SK-N-SH (cell line): Measurements from ENCODE around the gene POU4F1. TPM values are rescaled to one million over a fixed set of nuclear protein-coding genes. Genes with fewer than 3 reads are reported as not detected.

Source experiments
- CTCF ChIA-PET: fragments of 300-600, 350-600 bp; formaldehyde crosslinking; extraction: SDS; loops from one replicate; lab custom pipeline; 2021; lab: Yijun Ruan, JAX
- POLR2A ChIA-PET: fragments of 350-600 bp; sonication (Branson Sonifier 250); formaldehyde crosslinking; extraction: SDS; loops from one replicate; lab custom pipeline; 2020; ENCODE audit warnings: antibody characterized with exemption, inconsistent platforms; lab: Yijun Ruan, JAX
- DNase-seq: peaks from one replicate; pipeline ENCODE4 v3.0.0; 2012
- H2AFZ ChIP-seq: fragments of 200-600 bp; sonication (generic); 2 replicates; pipeline ENCODE4 v1.8.1; 2016; ENCODE audit warnings: antibody characterized with exemption, mild to moderate bottlenecking, low read depth
- H3F3A ChIP-seq: fragments of 200-600 bp; sonication (generic); replicated peaks from 2 replicates; pipeline ENCODE3; 2016; ENCODE audit warnings: antibody characterized with exemption, mild to moderate bottlenecking; ENCODE audit not compliant: insufficient read depth
- H3K27ac ChIP-seq, 2 experiments: fragments of 200-500 bp in 1 of 2; fragments of 200-600 bp in 1 of 2; sonication (Bioruptor generic) in 1 of 2; sonication (generic), shearing (Covaris generic) in 1 of 2; 2 replicates each; pipeline versions ENCODE4 v1.5.1 to v1.6.1; 2014 to 2016; ENCODE audit warnings: low read depth in 2 of 2, inconsistent platforms in 1 of 2, low read length in 1 of 2, mild to moderate bottlenecking in 1 of 2, mixed read lengths in 1 of 2
- H3K27me3 ChIP-seq: fragments of 200-600 bp; sonication (generic), shearing (Covaris generic); 2 replicates; pipeline ENCODE4 v1.6.1; 2016; ENCODE audit warnings: mixed run types; ENCODE audit not compliant: insufficient read depth
- H3K36me3 ChIP-seq, 2 experiments: fragments of 200-500 bp in 1 of 2; fragments of 200-600 bp in 1 of 2; sonication (Bioruptor generic) in 1 of 2; sonication (generic) in 1 of 2; replicated peaks in 1 of 2; 2 replicates each; pipeline versions ENCODE3 to v1.5.1; 2014 to 2016; ENCODE audit warnings: low read length in 1 of 2, mild to moderate bottlenecking in 1 of 2; ENCODE audit not compliant: insufficient read depth in 2 of 2, control insufficient read depth in 1 of 2
- H3K4me1 ChIP-seq, 2 experiments: fragments of 200-500 bp in 1 of 2; fragments of 200-600 bp in 1 of 2; sonication (Bioruptor generic) in 1 of 2; sonication (generic), shearing (Covaris generic) in 1 of 2; 2 replicates each; pipeline versions ENCODE4 v1.5.1 to v1.6.1; 2014 to 2016; ENCODE audit warnings: low read depth in 1 of 2, low read length in 1 of 2, mixed run types in 1 of 2; ENCODE audit not compliant: insufficient read depth in 2 of 2, control insufficient read depth in 1 of 2
- H3K4me2 ChIP-seq: fragments of 200-600 bp; sonication (generic), shearing (Covaris generic); 2 replicates; pipeline ENCODE4 v1.6.1; 2017; ENCODE audit warnings: mixed run types
- H3K4me3 ChIP-seq, 2 experiments: fragments of 200-500 bp in 1 of 2; fragments of 200-600 bp in 1 of 2; sonication (Bioruptor generic) in 1 of 2; sonication (generic), shearing (Covaris generic) in 1 of 2; 2 replicates each; pipeline versions ENCODE4 v1.5.1 to v1.8.1; 2014 to 2016; ENCODE audit warnings: low read depth in 2 of 2, inconsistent platforms in 1 of 2, low read length in 1 of 2, mild to moderate bottlenecking in 1 of 2, mixed read lengths in 1 of 2, moderate library complexity in 1 of 2
- H3K79me2 ChIP-seq: fragments of 200-600 bp; sonication (generic); 2 replicates; pipeline ENCODE4 v1.8.1; 2017; ENCODE audit warnings: mild to moderate bottlenecking; ENCODE audit not compliant: insufficient read depth
- H3K9ac ChIP-seq: fragments of 200-600 bp; sonication (generic); 2 replicates; pipeline ENCODE4 v1.6.1; 2017; ENCODE audit warnings: mixed run types
- H3K9me2 ChIP-seq: fragments of 200-600 bp; sonication (generic); 2 replicates; pipeline ENCODE4 v1.6.1; 2017; ENCODE audit warnings: mixed run types
- H3K9me3 ChIP-seq: fragments of 200-600 bp; sonication (generic); 2 replicates; pipeline ENCODE4 v1.6.1; 2017; ENCODE audit warnings: mixed run types, mild to moderate bottlenecking, moderate library complexity
- H4K20me1 ChIP-seq: fragments of 200-600 bp; sonication (generic); 2 replicates; pipeline ENCODE4 v1.6.1; 2017; ENCODE audit warnings: mild to moderate bottlenecking, mixed run types; ENCODE audit not compliant: insufficient read depth
- ELF1 ChIP-seq: IDR thresholded peaks from 2 replicates; pipeline ENCODE4 v1.4.0; 2012
- EP300 ChIP-seq, 2 experiments: IDR thresholded peaks; 2 replicates each; pipeline versions ENCODE4 v1.4.0 to v1.6.1; 2012; ENCODE audit warnings: borderline replicate concordance in 1 of 2, low read depth in 1 of 2, low read length in 1 of 2
- FOSL2 ChIP-seq: IDR thresholded peaks from 2 replicates; pipeline ENCODE4 v1.4.0; 2012; ENCODE audit warnings: low read depth, mild to moderate bottlenecking, moderate library complexity, borderline replicate concordance
- FOXJ3 ChIP-seq: sonication (generic); formaldehyde crosslinking; IDR thresholded peaks from 2 replicates; pipeline ENCODE4 v1.5.1; 2020; ENCODE audit warnings: mild to moderate bottlenecking, missing genetic modification reagents
- MEF2A ChIP-seq: IDR thresholded peaks from 2 replicates; pipeline ENCODE4 v1.4.0; 2012; ENCODE audit warnings: low read depth, borderline replicate concordance
- MXI1 ChIP-seq: IDR thresholded peaks from 2 replicates; pipeline ENCODE4 v1.6.1; 2012; ENCODE audit warnings: mild to moderate bottlenecking, low read depth, low read length, improper control_type of control experiment
- RAD21 ChIP-seq: IDR thresholded peaks from 2 replicates; pipeline ENCODE4 v1.6.1; 2012; ENCODE audit warnings: mild to moderate bottlenecking, low read length
- TAF1 ChIP-seq: IDR thresholded peaks from 2 replicates; pipeline ENCODE4 v1.6.1; 2012; ENCODE audit warnings: low read depth, mild to moderate bottlenecking, low read length, moderate library complexity, borderline replicate concordance
- YY1 ChIP-seq: IDR thresholded peaks from 2 replicates; pipeline ENCODE4 v1.4.0; 2012; ENCODE audit warnings: low read depth, mild to moderate bottlenecking
- WGBS: methylation state at CpG from one replicate; pipeline ENCODE4 v1.1.6; 2017; ENCODE audit warnings: low lambda C conversion rate; 5-methylcytosine and 5-hydroxymethylcytosine counted together
- polyA plus RNA-seq, 3 experiments: library from polyadenylated mRNA; depleted of rRNA; stranded (reverse); fragments of >200 nt; gene quantifications; 2 replicates each; pipeline ENCODE4 v1.2.3, GENCODE V29; 2012
- TF ChIP-seq, protein P1 (sequence below): IDR thresholded peaks from 2 replicates; pipeline ENCODE4 v1.6.1; 2012; ENCODE audit warnings: mild to moderate bottlenecking, low read depth, low read length, moderate library complexity
- TF ChIP-seq, protein P2 (sequence below): fragments of 200-600 bp; sonication (generic); IDR thresholded peaks from 2 replicates; pipeline ENCODE4 v1.6.1; 2017; ENCODE audit warnings: antibody characterized with exemption, mild to moderate bottlenecking, moderate library complexity
- TF ChIP-seq, protein P3 (sequence below): IDR thresholded peaks from 2 replicates; pipeline ENCODE4 v1.4.0; 2012; ENCODE audit warnings: low read depth, borderline replicate concordance
- TF ChIP-seq, protein P4 (sequence below): IDR thresholded peaks from 2 replicates; pipeline ENCODE4 v1.4.0; 2012; ENCODE audit warnings: low read depth
- TF ChIP-seq, protein P5 (sequence below): IDR thresholded peaks from 2 replicates; pipeline ENCODE4 v1.4.0; 2012; ENCODE audit warnings: low read depth, borderline replicate concordance

The POU4F1 gene
- polyA plus RNA-seq, 1 of the 3 experiments (the other 2 are of a cell fraction) = not detected

DNA sequence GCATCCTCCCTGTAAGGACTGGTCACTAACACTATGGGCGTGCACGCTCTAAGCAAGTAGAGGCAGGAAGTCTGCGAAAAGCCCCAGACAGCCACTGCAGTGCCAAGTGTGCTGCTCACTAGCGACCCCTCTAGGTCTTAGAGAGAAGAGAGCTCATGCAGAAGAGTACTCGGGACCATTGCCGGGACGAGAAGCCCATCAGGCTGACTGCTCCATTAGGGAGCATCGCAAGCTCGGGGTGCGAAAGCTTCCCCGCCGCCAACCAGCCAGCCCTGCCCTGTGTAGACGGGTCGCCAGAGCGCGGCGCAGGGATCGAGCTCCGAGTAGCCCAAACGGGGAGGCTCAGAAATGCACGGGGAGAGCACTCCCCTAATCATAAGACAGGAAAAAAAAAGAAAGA, 16.6 kb downstream of the POU4F1 start:
- no peaks in the 10 kb centered on the region for H3F3A ChIP-seq
- H3K9me2 ChIP-seq = no peaks in the 10 kb centered on the region
- no peaks in the 10 kb centered on the region for H4K20me1 ChIP-seq
- no peak overlapping the region for H2AFZ ChIP-seq
- peaks cover 8% of the 10 kb centered on the region; the same call in 1 of the 2 replicates for H3K27me3 ChIP-seq
- no peak overlapping the region for H3K27ac ChIP-seq
- ChIA-PET CTCF (interaction anchor here (0.6 to 1.6 kb wide), 4 partner anchors 17 to 346 kb away, joined by 3 to 6 read pairs (median 4); partner anchors contain the start of gene POU4F1), POLR2A (no interaction called here)
- no peaks in the 10 kb centered on the region for H3K36me3 ChIP-seq
- H3K9ac ChIP-seq = no peak overlapping the region
- WGBS = 37% methylated on average over 21 of the region's 21 CpGs
- no peak for DNase-seq
- no peaks in the 10 kb centered on the region for H3K79me2 ChIP-seq
- no peaks in the 10 kb centered on the region for H3K9me3 ChIP-seq
- TF ChIP-seq RAD21 = peak; percentile 26
- TF ChIP-seq, protein P1, sequence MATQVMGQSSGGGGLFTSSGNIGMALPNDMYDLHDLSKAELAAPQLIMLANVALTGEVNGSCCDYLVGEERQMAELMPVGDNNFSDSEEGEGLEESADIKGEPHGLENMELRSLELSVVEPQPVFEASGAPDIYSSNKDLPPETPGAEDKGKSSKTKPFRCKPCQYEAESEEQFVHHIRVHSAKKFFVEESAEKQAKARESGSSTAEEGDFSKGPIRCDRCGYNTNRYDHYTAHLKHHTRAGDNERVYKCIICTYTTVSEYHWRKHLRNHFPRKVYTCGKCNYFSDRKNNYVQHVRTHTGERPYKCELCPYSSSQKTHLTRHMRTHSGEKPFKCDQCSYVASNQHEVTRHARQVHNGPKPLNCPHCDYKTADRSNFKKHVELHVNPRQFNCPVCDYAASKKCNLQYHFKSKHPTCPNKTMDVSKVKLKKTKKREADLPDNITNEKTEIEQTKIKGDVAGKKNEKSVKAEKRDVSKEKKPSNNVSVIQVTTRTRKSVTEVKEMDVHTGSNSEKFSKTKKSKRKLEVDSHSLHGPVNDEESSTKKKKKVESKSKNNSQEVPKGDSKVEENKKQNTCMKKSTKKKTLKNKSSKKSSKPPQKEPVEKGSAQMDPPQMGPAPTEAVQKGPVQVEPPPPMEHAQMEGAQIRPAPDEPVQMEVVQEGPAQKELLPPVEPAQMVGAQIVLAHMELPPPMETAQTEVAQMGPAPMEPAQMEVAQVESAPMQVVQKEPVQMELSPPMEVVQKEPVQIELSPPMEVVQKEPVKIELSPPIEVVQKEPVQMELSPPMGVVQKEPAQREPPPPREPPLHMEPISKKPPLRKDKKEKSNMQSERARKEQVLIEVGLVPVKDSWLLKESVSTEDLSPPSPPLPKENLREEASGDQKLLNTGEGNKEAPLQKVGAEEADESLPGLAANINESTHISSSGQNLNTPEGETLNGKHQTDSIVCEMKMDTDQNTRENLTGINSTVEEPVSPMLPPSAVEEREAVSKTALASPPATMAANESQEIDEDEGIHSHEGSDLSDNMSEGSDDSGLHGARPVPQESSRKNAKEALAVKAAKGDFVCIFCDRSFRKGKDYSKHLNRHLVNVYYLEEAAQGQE = no peak
- no peak for TF ChIP-seq TAF1
- TF ChIP-seq, protein P2, sequence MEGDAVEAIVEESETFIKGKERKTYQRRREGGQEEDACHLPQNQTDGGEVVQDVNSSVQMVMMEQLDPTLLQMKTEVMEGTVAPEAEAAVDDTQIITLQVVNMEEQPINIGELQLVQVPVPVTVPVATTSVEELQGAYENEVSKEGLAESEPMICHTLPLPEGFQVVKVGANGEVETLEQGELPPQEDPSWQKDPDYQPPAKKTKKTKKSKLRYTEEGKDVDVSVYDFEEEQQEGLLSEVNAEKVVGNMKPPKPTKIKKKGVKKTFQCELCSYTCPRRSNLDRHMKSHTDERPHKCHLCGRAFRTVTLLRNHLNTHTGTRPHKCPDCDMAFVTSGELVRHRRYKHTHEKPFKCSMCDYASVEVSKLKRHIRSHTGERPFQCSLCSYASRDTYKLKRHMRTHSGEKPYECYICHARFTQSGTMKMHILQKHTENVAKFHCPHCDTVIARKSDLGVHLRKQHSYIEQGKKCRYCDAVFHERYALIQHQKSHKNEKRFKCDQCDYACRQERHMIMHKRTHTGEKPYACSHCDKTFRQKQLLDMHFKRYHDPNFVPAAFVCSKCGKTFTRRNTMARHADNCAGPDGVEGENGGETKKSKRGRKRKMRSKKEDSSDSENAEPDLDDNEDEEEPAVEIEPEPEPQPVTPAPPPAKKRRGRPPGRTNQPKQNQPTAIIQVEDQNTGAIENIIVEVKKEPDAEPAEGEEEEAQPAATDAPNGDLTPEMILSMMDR = peak; percentile 44
- TF ChIP-seq MXI1 = no peak
- TF ChIP-seq, protein P3, sequence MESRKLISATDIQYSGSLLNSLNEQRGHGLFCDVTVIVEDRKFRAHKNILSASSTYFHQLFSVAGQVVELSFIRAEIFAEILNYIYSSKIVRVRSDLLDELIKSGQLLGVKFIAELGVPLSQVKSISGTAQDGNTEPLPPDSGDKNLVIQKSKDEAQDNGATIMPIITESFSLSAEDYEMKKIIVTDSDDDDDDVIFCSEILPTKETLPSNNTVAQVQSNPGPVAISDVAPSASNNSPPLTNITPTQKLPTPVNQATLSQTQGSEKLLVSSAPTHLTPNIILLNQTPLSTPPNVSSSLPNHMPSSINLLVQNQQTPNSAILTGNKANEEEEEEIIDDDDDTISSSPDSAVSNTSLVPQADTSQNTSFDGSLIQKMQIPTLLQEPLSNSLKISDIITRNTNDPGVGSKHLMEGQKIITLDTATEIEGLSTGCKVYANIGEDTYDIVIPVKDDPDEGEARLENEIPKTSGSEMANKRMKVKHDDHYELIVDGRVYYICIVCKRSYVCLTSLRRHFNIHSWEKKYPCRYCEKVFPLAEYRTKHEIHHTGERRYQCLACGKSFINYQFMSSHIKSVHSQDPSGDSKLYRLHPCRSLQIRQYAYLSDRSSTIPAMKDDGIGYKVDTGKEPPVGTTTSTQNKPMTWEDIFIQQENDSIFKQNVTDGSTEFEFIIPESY = no peak
- H3K4me3 ChIP-seq = no peak overlapping the region; a peak in 1 of 4 replicates
- no peak overlapping the region for H3K4me2 ChIP-seq
- H3K4me1 ChIP-seq = no peaks in the 10 kb centered on the region

DNA sequence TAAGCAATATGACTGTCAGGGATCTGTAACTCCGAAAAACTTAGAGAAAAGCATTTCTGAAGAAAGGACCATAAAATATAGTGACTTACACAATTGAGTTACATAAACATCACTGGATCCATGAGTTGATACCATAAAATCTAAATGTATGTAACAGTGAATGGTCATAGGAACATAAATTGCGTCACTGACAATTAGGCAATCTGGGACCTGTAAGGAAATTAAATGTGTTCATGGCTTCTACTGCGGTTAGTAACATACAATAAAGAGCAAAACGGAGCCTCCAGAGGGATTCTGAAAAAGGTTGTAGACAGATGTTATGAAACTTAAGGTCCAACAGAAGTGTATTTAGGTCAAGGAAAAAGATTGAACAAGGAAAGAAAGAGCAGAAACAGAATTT, 27.1 kb downstream of the POU4F1 start:
- CTCF ChIA-PET = no interaction called here
- WGBS = 41% methylated on average over 4 of the region's 4 CpGs
- TF ChIP-seq EP300 (IDR thresholded peaks at IDR 0.05; ENCODE audit: borderline replicate concordance in 1 of 2, low read depth in 1 of 2, low read length in 1 of 2) (no peak), MEF2A (no peak), YY1 (no peak), FOSL2 (no peak), RAD21 (no peak), MXI1 (no peak), FOXJ3 (CRISPR knock-in tag) (no peak), ELF1 (no peak)
- TF ChIP-seq, protein P1 = no peak
- TF ChIP-seq, protein P4, sequence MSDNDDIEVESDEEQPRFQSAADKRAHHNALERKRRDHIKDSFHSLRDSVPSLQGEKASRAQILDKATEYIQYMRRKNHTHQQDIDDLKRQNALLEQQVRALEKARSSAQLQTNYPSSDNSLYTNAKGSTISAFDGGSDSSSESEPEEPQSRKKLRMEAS = no peak
- TF ChIP-seq, protein P5, sequence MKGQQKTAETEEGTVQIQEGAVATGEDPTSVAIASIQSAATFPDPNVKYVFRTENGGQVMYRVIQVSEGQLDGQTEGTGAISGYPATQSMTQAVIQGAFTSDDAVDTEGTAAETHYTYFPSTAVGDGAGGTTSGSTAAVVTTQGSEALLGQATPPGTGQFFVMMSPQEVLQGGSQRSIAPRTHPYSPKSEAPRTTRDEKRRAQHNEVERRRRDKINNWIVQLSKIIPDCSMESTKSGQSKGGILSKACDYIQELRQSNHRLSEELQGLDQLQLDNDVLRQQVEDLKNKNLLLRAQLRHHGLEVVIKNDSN = no peak

More for the DNA sequence above, 27.1 kb downstream of the POU4F1 start:
- no peak overlapping the region for H3K27ac ChIP-seq
- no peak overlapping the region for H3K4me3 ChIP-seq
- no peaks in the 10 kb centered on the region for H4K20me1 ChIP-seq
- H3F3A ChIP-seq = no peaks in the 10 kb centered on the region
- peaks cover 4% of the 10 kb centered on the region; the same call in 1 of the 2 replicates for H3K27me3 ChIP-seq
- POLR2A ChIA-PET = no interaction called here
- no peaks in the 10 kb centered on the region for H3K4me1 ChIP-seq
- no peak for DNase-seq
- no peak overlapping the region for H2AFZ ChIP-seq
- H3K79me2 ChIP-seq = no peaks in the 10 kb centered on the region
- H3K9me3 ChIP-seq = no peaks in the 10 kb centered on the region
- no peaks in the 10 kb centered on the region for H3K9me2 ChIP-seq
- no peak overlapping the region for H3K4me2 ChIP-seq
- no peak overlapping the region for H3K9ac ChIP-seq
- no peaks in the 10 kb centered on the region for H3K36me3 ChIP-seq
